Natural killer cell (primary cell): ENCODE results near the gene ZNF692. TPM values are rescaled to one million over a fixed set of nuclear protein-coding genes. Genes with fewer than 3 reads are reported as not detected.
"Not testable (repeated sequence)": the region's sequence is repeated elsewhere in the genome, so short reads cannot be mapped to it uniquely, and the experiment has no call there.

Experiments
- ATAC-seq, 3 donors: fragments of 150-1000 bp in 2 of 3; fragments of 200-7000 bp in 1 of 3; cut with Tn5 transposase; 1 replicate in 1 of 3; 2 replicates in 2 of 3; pipeline ENCODE4 v1.10.0; 2021; ENCODE audit warnings: mild to moderate bottlenecking in 2 of 3, moderate library complexity in 2 of 3
- DNase-seq, 2 donors: peaks; one replicate each; pipeline versions ENCODE4 v3.0.0 to v3.0.0-alpha.2; 2013 to 2021; ENCODE audit warnings: mixed read lengths in 1 of 2
- H3K27ac ChIP-seq: one replicate; pipeline ENCODE4 v1.5.1; 2013; ENCODE audit warnings: mild to moderate bottlenecking, low read length
- H3K27me3 ChIP-seq: one replicate; pipeline ENCODE4 v1.6.1; 2013; ENCODE audit warnings: low read length; ENCODE audit not compliant: control insufficient read depth, insufficient read depth
- H3K36me3 ChIP-seq: one replicate; pipeline ENCODE4 v1.6.1; 2013; ENCODE audit warnings: low read length; ENCODE audit not compliant: control insufficient read depth, insufficient read depth
- H3K4me1 ChIP-seq: one replicate; pipeline ENCODE4 v1.6.1; 2013; ENCODE audit warnings: low read length; ENCODE audit not compliant: control insufficient read depth, insufficient read depth
- H3K4me3 ChIP-seq: one replicate; pipeline ENCODE4 v1.5.1; 2013; ENCODE audit warnings: low read length
- H3K9me3 ChIP-seq: one replicate; pipeline ENCODE4 v1.6.1; 2013; ENCODE audit warnings: low read length; ENCODE audit not compliant: control insufficient read depth, insufficient read depth
- H3K27ac Mint-ChIP-seq, 2 donors: one replicate each; pipeline ENCODE4 v1.8.0; 2022; ENCODE audit warnings: mild to moderate bottlenecking in 2 of 2, mixed read lengths in 2 of 2, moderate library complexity in 1 of 2
- H3K27me3 Mint-ChIP-seq, 2 donors: one replicate each; pipeline ENCODE4 v1.8.0; 2022; ENCODE audit warnings: low read depth in 2 of 2, mixed read lengths in 2 of 2
- H3K36me3 Mint-ChIP-seq: one replicate; pipeline ENCODE4 v1.8.0; 2022; ENCODE audit warnings: mixed read lengths
- H3K4me1 Mint-ChIP-seq, 2 donors: one replicate each; pipeline ENCODE4 v1.8.0; 2022; ENCODE audit warnings: mixed read lengths in 2 of 2
- H3K4me3 Mint-ChIP-seq: one replicate; pipeline ENCODE4 v1.8.0; 2022; ENCODE audit warnings: mild to moderate bottlenecking, moderate library complexity, mixed read lengths
- H3K9me3 Mint-ChIP-seq, 2 donors: one replicate each; pipeline ENCODE4 v1.8.0; 2022; ENCODE audit warnings: mixed read lengths in 2 of 2
- WGBS: methylation state at CpG from one replicate; pipeline ENCODE4 v1.1.7; 2013; ENCODE audit warnings: missing lambda C conversion rate; ENCODE audit not compliant: insufficient coverage; 5-methylcytosine and 5-hydroxymethylcytosine counted together
- intact Hi-C: fragments of 100-400 bp; cut with micrococcal nuclease; formaldehyde crosslinking; loops from one replicate; pipeline ENCODE4 v1.14.2; 2022
- total RNA-seq, 4 donors: library from RNA; stranded (reverse); fragments of 120-200 nt in 1 of 4; gene quantifications; one replicate each; pipeline versions ENCODE4 v1.2.3 to v1.2.4, GENCODE V29; 2013 to 2022
- TF ChIP-seq, protein P1 (sequence below): fragments of 200-600 bp; IDR thresholded peaks from one replicate; pipeline ENCODE4 v1.8.0; 2022; ENCODE audit warnings: antibody characterized with exemption

The ZNF692 gene
- total RNA-seq, 3 donors from 2014 or later (not counting 1 experiment from before 2014, with no cell fraction given): 50.4 to 58.7 (median 52.3) TPM

DNA sequence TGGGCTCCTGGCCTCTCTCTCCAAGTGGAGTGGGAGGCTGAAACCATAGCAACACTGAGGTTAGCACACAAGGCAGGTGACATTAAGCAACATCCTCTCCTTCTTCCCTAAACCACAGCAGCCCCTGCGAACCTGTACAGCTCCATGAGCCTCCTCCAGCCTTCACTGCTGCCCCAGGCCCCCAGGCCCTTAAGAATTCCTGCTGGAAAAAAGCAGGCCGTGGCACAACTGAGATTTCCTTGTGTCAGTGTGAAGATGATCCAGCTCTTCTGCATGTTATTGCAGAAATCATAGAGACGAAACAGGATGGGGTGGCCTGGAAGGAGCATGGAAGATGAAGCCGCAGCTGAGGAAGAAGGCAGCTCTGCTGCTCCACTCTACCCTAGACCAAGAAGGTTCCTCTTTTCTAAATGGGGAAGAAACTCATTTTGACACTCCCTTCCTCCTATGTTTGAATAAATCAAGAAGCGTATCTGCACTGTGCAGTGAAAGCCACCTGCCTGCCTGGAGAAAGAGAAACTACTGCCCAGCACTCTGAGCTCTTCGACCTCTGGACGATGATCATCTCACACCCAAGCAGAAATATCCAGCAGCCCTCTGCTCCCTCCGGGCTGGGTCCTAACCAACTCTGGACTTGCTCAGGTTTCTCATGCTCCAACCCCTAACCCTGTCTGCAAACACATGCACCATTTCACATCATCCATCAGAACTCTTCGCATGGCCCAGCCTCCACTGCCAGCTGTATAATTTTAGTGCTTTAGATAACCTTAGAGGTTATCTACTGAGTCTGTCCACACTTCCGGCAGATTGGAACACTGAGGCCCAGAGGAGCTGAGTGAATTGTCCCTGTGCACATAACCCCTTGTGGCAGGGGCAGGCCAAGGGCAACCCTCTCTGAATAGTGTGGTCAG, 53.9 kb downstream of the ZNF692 start:
- TF ChIP-seq, protein P1, sequence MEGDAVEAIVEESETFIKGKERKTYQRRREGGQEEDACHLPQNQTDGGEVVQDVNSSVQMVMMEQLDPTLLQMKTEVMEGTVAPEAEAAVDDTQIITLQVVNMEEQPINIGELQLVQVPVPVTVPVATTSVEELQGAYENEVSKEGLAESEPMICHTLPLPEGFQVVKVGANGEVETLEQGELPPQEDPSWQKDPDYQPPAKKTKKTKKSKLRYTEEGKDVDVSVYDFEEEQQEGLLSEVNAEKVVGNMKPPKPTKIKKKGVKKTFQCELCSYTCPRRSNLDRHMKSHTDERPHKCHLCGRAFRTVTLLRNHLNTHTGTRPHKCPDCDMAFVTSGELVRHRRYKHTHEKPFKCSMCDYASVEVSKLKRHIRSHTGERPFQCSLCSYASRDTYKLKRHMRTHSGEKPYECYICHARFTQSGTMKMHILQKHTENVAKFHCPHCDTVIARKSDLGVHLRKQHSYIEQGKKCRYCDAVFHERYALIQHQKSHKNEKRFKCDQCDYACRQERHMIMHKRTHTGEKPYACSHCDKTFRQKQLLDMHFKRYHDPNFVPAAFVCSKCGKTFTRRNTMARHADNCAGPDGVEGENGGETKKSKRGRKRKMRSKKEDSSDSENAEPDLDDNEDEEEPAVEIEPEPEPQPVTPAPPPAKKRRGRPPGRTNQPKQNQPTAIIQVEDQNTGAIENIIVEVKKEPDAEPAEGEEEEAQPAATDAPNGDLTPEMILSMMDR: no peak
- H3K27ac ChIP-seq: peak overlapping the region; percentile 70
- peak overlapping the region; percentile 28 for H3K4me3 ChIP-seq
- no peaks in the 10 kb centered on the region for H3K9me3 ChIP-seq
- no peaks in the 10 kb centered on the region for H3K36me3 ChIP-seq
- intact Hi-C loops: no loop called here
- Mint-ChIP-seq H3K27ac (peak overlapping the region in 1 of 2 donors; percentile 27), H3K9me3 (no peaks in the 10 kb centered on the region), H3K27me3 (peaks cover 0 to 9% of the 10 kb centered on the region in 2 donors), H3K4me3 (no peak overlapping the region), H3K36me3 (no peaks in the 10 kb centered on the region), H3K4me1 (peaks cover 13 to 26% of the 10 kb centered on the region in 2 donors)
- H3K27me3 ChIP-seq: no peaks in the 10 kb centered on the region
- H3K4me1 ChIP-seq: peaks cover 29% of the 10 kb centered on the region
- 23% methylated on average over 10 of the region's 10 CpGs for WGBS
- ATAC-seq (peak; percentile 31 to 88 (median 45)), DNase-seq (no peak)

- H3K36me3 Mint-ChIP-seq, H3K9me3 ChIP-seq, ATAC-seq, H3K27ac ChIP-seq, H3K36me3 ChIP-seq, H3K4me3 ChIP-seq, H3K27me3 Mint-ChIP-seq, DNase-seq, intact Hi-C loops, H3K9me3 Mint-ChIP-seq, H3K4me3 Mint-ChIP-seq, H3K27me3 ChIP-seq, H3K27ac Mint-ChIP-seq: not testable (repeated sequence)
- WGBS: 88% methylated on average over 15 of the region's 15 CpGs
- H3K4me1 Mint-ChIP-seq: peaks cover 13 to 25% of the 10 kb centered on the region in 2 donors
- H3K4me1 ChIP-seq: peaks cover 29% of the 10 kb centered on the region
Observed at GRCh38 chr1:248803501-248803900, 55.4 kb downstream of the ZNF692 start.

GRCh38 chr1:248802454-248802853, 56.4 kb downstream of the ZNF692 start:
- no peak for ATAC-seq
- no peaks in the 10 kb centered on the region for H3K9me3 Mint-ChIP-seq
- no peaks in the 10 kb centered on the region for H3K36me3 Mint-ChIP-seq
- H3K9me3 ChIP-seq: no peaks in the 10 kb centered on the region
- DNase-seq: no peak
- no peak overlapping the region for H3K27ac Mint-ChIP-seq
- TF ChIP-seq, protein P1: no peak
- peaks cover 13 to 25% of the 10 kb centered on the region in 2 donors for H3K4me1 Mint-ChIP-seq
- H3K4me1 ChIP-seq: peaks cover 29% of the 10 kb centered on the region
- H3K27me3 ChIP-seq: no peaks in the 10 kb centered on the region
- WGBS: 91% methylated on average over 6 of the region's 6 CpGs
- intact Hi-C loops: no loop called here
- H3K4me3 Mint-ChIP-seq: no peak overlapping the region
- H3K36me3 ChIP-seq: no peaks in the 10 kb centered on the region
- H3K27me3 Mint-ChIP-seq: peaks cover 11 to 13% of the 10 kb centered on the region in 2 donors
- no peak overlapping the region for H3K27ac ChIP-seq
- H3K4me3 ChIP-seq: no peak overlapping the region

- Histone ChIP-seq H3K9me3 (no peaks in the 10 kb centered on the region), H3K4me3 (no peak overlapping the region), H3K27me3 (no peaks in the 10 kb centered on the region), H3K36me3 (no peaks in the 10 kb centered on the region), H3K4me1 (peaks cover 11% of the 10 kb centered on the region), H3K27ac (no peak overlapping the region)
- Mint-ChIP-seq H3K27ac (no peak overlapping the region), H3K9me3 (no peaks in the 10 kb centered on the region), H3K4me1 (peaks cover 12% of the 10 kb centered on the region in 2 donors), H3K36me3 (no peaks in the 10 kb centered on the region), H3K4me3 (no peak overlapping the region), H3K27me3 (peaks cover 11 to 20% of the 10 kb centered on the region in 2 donors)
- TF ChIP-seq, protein P1: no peak
- ATAC-seq (no peak), DNase-seq (no peak)
- intact Hi-C loops: no loop called here
- 67% methylated on average over 1 of the region's 3 CpGs for WGBS
Observed at GRCh38 chr1:248800459-248800858, 58.4 kb downstream of the ZNF692 start.

Other genes starting within 250 kb of the ZNF692 start
- not detected for gene OR2T11, start 224.0 kb downstream of the ZNF692 start, total RNA-seq
- gene OR2T35, start 213.8 kb downstream of the ZNF692 start, total RNA-seq: not detected
- gene OR2T27, start 203.6 kb downstream of the ZNF692 start, total RNA-seq: not detected
- not detected for gene OR14I1, start 156.3 kb downstream of the ZNF692 start, total RNA-seq
- not detected for gene LYPD8, start 103.3 kb downstream of the ZNF692 start, total RNA-seq
- 10 to 100 TPM; 19.0 to 27.5 (median 22.9) TPM for gene SH3BP5L, start 33.2 kb downstream of the ZNF692 start, total RNA-seq
- gene ZNF672, start 20.9 kb downstream of the ZNF692 start, total RNA-seq: 10 to 100 TPM; 29.0 to 41.8 (median 38.7) TPM
- 1 to 10 TPM; 3.1 to 9.2 (median 6.2) TPM for gene PGBD2, start 47.1 kb upstream of the ZNF692 start, total RNA-seq